Heart left ventricle (tissue), 13 donors: ENCODE measurements around the gene PYURF.

ENCODE experiments used
- POLR2A ChIP-seq, 2 donors: fragments of 450-650 bp; IDR thresholded peaks; one replicate each; pipeline ENCODE4 v1.6.1; 2017; ENCODE audit warnings: antibody characterized with exemption in 2 of 2, mild to moderate bottlenecking in 2 of 2, moderate library complexity in 2 of 2
- TF ChIP-seq, protein P1 (sequence below), 12 donors: fragments of 200-600 bp; sonication (generic) in 4 of 12; IDR thresholded peaks; one replicate each; pipeline versions ENCODE4 v1.5.0 to v1.8.0; 2018 to 2022; ENCODE audit warnings: antibody characterized with exemption in 12 of 12, mild to moderate bottlenecking in 5 of 12
- donor health status: ischemic (EF 13 %, LVEDD 7.1; RV severe dilation, severe dysfunction).
- donor health status: DM: no; HTN: yes; CAD: no.
- donor health status: DM: no; HTN: no; CAD: no.
- donor health status: ischemic (EF 25% LVEDD 6.9; RV normal size, moderate dysfunction).
- donor health status: ischemic (EF 25% LVEDD 5.7; RV mildly dilated, moderate dysfunction).
- donor health status: ischemic (EF 35%, LVEDD 5.7; RV mildly dilated, moderate dysfunction).
- donor health status: nonischemic (EF 11% LVEDD 7.7; RV severe dilation, severe dysfunction).
- donor health status: DM: yes; HTN: yes; CAD: no.
- donor health status: PGD.
- donor health status: ischemic (EF 29% LVEDD 5.4; RV normal size, mild dysfunction).
- donor health status: nonischemic (EF 23%, LVEDD 6.1; RV moderate dilation, normal function).

DNA sequence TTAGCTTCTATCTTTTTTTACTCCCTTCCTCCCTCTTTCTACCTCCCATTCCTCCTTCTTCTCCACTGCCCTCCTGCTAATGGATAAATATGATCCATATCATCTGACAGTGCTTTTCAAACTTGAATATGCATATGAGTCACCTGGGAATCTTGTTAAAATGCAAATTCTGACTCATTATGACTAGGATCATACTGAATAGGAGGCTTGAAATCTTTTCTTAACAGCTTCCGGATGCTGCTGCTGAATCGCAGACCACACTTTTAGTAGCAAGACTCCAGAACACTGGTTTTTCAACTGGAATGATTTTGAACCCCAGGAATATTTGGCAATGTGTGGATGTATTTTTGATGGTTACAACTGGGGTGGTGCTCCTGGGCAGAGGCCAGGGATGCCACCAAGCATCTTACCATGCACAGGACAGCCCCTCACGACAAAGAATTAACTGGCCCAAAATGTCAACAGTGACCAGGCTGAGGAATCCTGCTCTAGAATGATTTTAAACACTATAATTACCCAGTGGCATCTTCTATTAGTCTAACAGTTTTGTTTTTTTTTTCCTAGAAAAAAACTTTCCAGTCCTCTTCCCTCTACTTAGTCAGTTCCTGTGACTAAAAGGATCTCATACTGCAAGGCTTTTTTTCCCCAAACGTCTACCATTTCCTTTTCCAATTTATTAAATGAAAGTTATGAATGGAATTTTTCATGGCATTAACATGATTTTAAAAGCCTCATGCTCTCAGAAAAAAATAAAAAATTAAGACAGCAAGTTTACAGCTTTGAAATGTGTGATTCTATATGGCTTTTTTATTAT is 10.6 kb upstream of the PYURF start:
- TF ChIP-seq, protein P1, sequence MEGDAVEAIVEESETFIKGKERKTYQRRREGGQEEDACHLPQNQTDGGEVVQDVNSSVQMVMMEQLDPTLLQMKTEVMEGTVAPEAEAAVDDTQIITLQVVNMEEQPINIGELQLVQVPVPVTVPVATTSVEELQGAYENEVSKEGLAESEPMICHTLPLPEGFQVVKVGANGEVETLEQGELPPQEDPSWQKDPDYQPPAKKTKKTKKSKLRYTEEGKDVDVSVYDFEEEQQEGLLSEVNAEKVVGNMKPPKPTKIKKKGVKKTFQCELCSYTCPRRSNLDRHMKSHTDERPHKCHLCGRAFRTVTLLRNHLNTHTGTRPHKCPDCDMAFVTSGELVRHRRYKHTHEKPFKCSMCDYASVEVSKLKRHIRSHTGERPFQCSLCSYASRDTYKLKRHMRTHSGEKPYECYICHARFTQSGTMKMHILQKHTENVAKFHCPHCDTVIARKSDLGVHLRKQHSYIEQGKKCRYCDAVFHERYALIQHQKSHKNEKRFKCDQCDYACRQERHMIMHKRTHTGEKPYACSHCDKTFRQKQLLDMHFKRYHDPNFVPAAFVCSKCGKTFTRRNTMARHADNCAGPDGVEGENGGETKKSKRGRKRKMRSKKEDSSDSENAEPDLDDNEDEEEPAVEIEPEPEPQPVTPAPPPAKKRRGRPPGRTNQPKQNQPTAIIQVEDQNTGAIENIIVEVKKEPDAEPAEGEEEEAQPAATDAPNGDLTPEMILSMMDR (IDR thresholded peaks at IDR 0.05), result no peak
- TF ChIP-seq POLR2A (IDR thresholded peaks at IDR 0.05), result no peak
